Activated naive CD8-positive, alpha-beta T cell treated with anti-CD3 and anti-CD28 coated beads, Interleukin-2, amount 10 ng/mL, durations not matched to agents 7 days and 5 days (primary cell): ENCODE data around the gene PLK2. TPM values are rescaled to one million over a fixed set of nuclear protein-coding genes. Genes with fewer than 3 reads are reported as not detected.
A peak's percentile ranks its signal among the peaks of the same experiment; 100 is the strongest.

Experiments used
- ATAC-seq: fragments of 150-1000 bp; cut with Tn5 transposase; one replicate; pipeline ENCODE4 v1.10.0; 2021; ENCODE audit warnings: low read depth, moderate library complexity
- POLR2A ChIA-PET: fragments of 350-600 bp; sonication (Branson Sonifier 250); formaldehyde crosslinking; loops from one replicate; lab custom pipeline; 2021; ENCODE audit warnings: antibody characterized with exemption; lab: Charles Lee
- DNase-seq: peaks from one replicate; pipeline ENCODE4 v3.0.0; 2021
- H3K27ac Mint-ChIP-seq: one replicate; pipeline ENCODE4 v1.8.0; 2022; ENCODE audit warnings: mild to moderate bottlenecking, mixed read lengths
- H3K27me3 Mint-ChIP-seq: one replicate; pipeline ENCODE4 v1.8.0; 2022; ENCODE audit warnings: mild to moderate bottlenecking, moderate library complexity, mixed read lengths
- H3K36me3 Mint-ChIP-seq: one replicate; pipeline ENCODE4 v1.8.0; 2021; ENCODE audit warnings: mild to moderate bottlenecking, mixed read lengths
- H3K4me1 Mint-ChIP-seq: one replicate; pipeline ENCODE4 v1.8.0; 2021; ENCODE audit warnings: mixed read lengths
- H3K4me3 Mint-ChIP-seq: one replicate; pipeline ENCODE4 v1.8.0; 2022; ENCODE audit warnings: mild to moderate bottlenecking, moderate library complexity, mixed read lengths
- H3K9me3 Mint-ChIP-seq: one replicate; pipeline ENCODE4 v1.8.0; 2021; ENCODE audit warnings: mixed read lengths
- total RNA-seq, 2 experiments: library from RNA; stranded (reverse); gene quantifications; one replicate each; pipeline ENCODE4 v1.2.3, GENCODE V29; 2021

The PLK2 gene
- total RNA-seq: 1 to 10 TPM; 3.8 to 4.4 TPM

GRCh38 chr5:58460002-58460731 lies at the start of gene PLK2:
Gene PLK2, minus strand, starts transcription at chr5:58460086. Its CDS starts 127 bp downstream, at chr5:58459959.
- Mint-ChIP-seq H3K4me1 (peaks cover 11% of the 10 kb centered on the region), H3K27ac (peak within 1 kb of the TSS; percentile 67), H3K36me3 (peaks cover 2% of the 10 kb centered on the region), H3K9me3 (no peaks in the 10 kb centered on the region), H3K4me3 (peak within 1 kb of the TSS; percentile 81), H3K27me3 (peaks cover 33% of the 10 kb centered on the region)
- POLR2A ChIA-PET: no interaction called here
- DNase-seq (peak; percentile 92), ATAC-seq (peak; percentile 79)

- Mint-ChIP-seq H3K36me3 (no peaks in the 10 kb centered on the region), H3K4me3 (no peak overlapping the region), H3K9me3 (no peaks in the 10 kb centered on the region), H3K27ac (no peak overlapping the region), H3K4me1 (no peaks in the 10 kb centered on the region), H3K27me3 (no peaks in the 10 kb centered on the region)
- ATAC-seq (no peak), DNase-seq (no peak)
- POLR2A ChIA-PET: no interaction called here
Measured at GRCh38 chr5:58507715-58508114, 47.8 kb upstream of the PLK2 start.

- H3K4me3 Mint-ChIP-seq: no peak overlapping the region
- no peaks in the 10 kb centered on the region for H3K4me1 Mint-ChIP-seq
- H3K27me3 Mint-ChIP-seq: no peaks in the 10 kb centered on the region
- H3K27ac Mint-ChIP-seq: no peak overlapping the region
- ATAC-seq (no peak), DNase-seq (no peak)
- POLR2A ChIA-PET: no interaction called here
- no peaks in the 10 kb centered on the region for H3K9me3 Mint-ChIP-seq
- H3K36me3 Mint-ChIP-seq: no peaks in the 10 kb centered on the region
Measured at GRCh38 chr5:58505971-58506640, 46.2 kb upstream of the PLK2 start.

- no peak overlapping the region for H3K4me3 Mint-ChIP-seq
- no peaks in the 10 kb centered on the region for H3K4me1 Mint-ChIP-seq
- ATAC-seq (no peak), DNase-seq (no peak)
- no peaks in the 10 kb centered on the region for H3K36me3 Mint-ChIP-seq
- H3K27ac Mint-ChIP-seq: no peak overlapping the region
- no peaks in the 10 kb centered on the region for H3K9me3 Mint-ChIP-seq
- POLR2A ChIA-PET: no interaction called here
- H3K27me3 Mint-ChIP-seq: no peaks in the 10 kb centered on the region
Measured at GRCh38 chr5:58505502-58505901, 45.6 kb upstream of the PLK2 start.

GRCh38 chr5:58504766-58505165 lies 44.9 kb upstream of the PLK2 start:
- Mint-ChIP-seq H3K36me3 (no peaks in the 10 kb centered on the region), H3K4me3 (no peak overlapping the region), H3K9me3 (no peaks in the 10 kb centered on the region), H3K27me3 (no peaks in the 10 kb centered on the region), H3K4me1 (no peaks in the 10 kb centered on the region), H3K27ac (no peak overlapping the region)
- ATAC-seq (no peak), DNase-seq (no peak)
- POLR2A ChIA-PET: no interaction called here

- no peaks in the 10 kb centered on the region for H3K36me3 Mint-ChIP-seq
- no peak for DNase-seq
- POLR2A ChIA-PET: no interaction called here
- no peak overlapping the region for H3K27ac Mint-ChIP-seq
- no peaks in the 10 kb centered on the region for H3K4me1 Mint-ChIP-seq
- no peaks in the 10 kb centered on the region for H3K9me3 Mint-ChIP-seq
- ATAC-seq: no peak
- H3K4me3 Mint-ChIP-seq: no peak overlapping the region
- H3K27me3 Mint-ChIP-seq: no peaks in the 10 kb centered on the region
Measured at GRCh38 chr5:58503390-58504046, 43.6 kb upstream of the PLK2 start.

- DNase-seq (no peak), ATAC-seq (no peak)
- Mint-ChIP-seq H3K27me3 (peaks cover 2% of the 10 kb centered on the region), H3K36me3 (no peaks in the 10 kb centered on the region), H3K4me3 (no peak overlapping the region), H3K4me1 (no peaks in the 10 kb centered on the region), H3K9me3 (no peaks in the 10 kb centered on the region), H3K27ac (no peak overlapping the region)
- POLR2A ChIA-PET: no interaction called here
Measured at GRCh38 chr5:58501778-58502417, 42.0 kb upstream of the PLK2 start.

- Mint-ChIP-seq H3K36me3 (no peaks in the 10 kb centered on the region), H3K27ac (no peak overlapping the region), H3K9me3 (no peaks in the 10 kb centered on the region), H3K27me3 (peaks cover 2% of the 10 kb centered on the region), H3K4me3 (no peak overlapping the region), H3K4me1 (no peaks in the 10 kb centered on the region)
- POLR2A ChIA-PET: no interaction called here
- no peak for DNase-seq
- no peak for ATAC-seq
Measured at GRCh38 chr5:58499941-58500340, 40.1 kb upstream of the PLK2 start.

- peaks cover 2% of the 10 kb centered on the region for H3K27me3 Mint-ChIP-seq
- H3K9me3 Mint-ChIP-seq: no peaks in the 10 kb centered on the region
- ATAC-seq (no peak), DNase-seq (no peak)
- H3K4me3 Mint-ChIP-seq: no peak overlapping the region
- no peaks in the 10 kb centered on the region for H3K36me3 Mint-ChIP-seq
- H3K4me1 Mint-ChIP-seq: no peaks in the 10 kb centered on the region
- POLR2A ChIA-PET: no interaction called here
- H3K27ac Mint-ChIP-seq: no peak overlapping the region
Measured at GRCh38 chr5:58499231-58499630, 39.3 kb upstream of the PLK2 start.

GRCh38 chr5:58498340-58498942 lies 38.6 kb upstream of the PLK2 start:
- Mint-ChIP-seq H3K4me3 (no peak overlapping the region), H3K9me3 (no peaks in the 10 kb centered on the region), H3K27me3 (peaks cover 2% of the 10 kb centered on the region), H3K27ac (no peak overlapping the region), H3K36me3 (no peaks in the 10 kb centered on the region), H3K4me1 (no peaks in the 10 kb centered on the region)
- no peak for ATAC-seq
- POLR2A ChIA-PET: no interaction called here
- no peak for DNase-seq

- Mint-ChIP-seq H3K27ac (no peak overlapping the region), H3K4me3 (no peak overlapping the region), H3K9me3 (no peaks in the 10 kb centered on the region), H3K36me3 (no peaks in the 10 kb centered on the region), H3K27me3 (peaks cover 2% of the 10 kb centered on the region), H3K4me1 (no peaks in the 10 kb centered on the region)
- DNase-seq: no peak
- ATAC-seq: no peak
- POLR2A ChIA-PET: no interaction called here
Measured at GRCh38 chr5:58497921-58498320, 38.0 kb upstream of the PLK2 start.

GRCh38 chr5:58497386-58497785 lies 37.5 kb upstream of the PLK2 start:
- ATAC-seq (no peak), DNase-seq (no peak)
- no peak overlapping the region for H3K27ac Mint-ChIP-seq
- no peaks in the 10 kb centered on the region for H3K9me3 Mint-ChIP-seq
- peaks cover 2% of the 10 kb centered on the region for H3K27me3 Mint-ChIP-seq
- H3K4me1 Mint-ChIP-seq: no peaks in the 10 kb centered on the region
- H3K36me3 Mint-ChIP-seq: no peaks in the 10 kb centered on the region
- H3K4me3 Mint-ChIP-seq: no peak overlapping the region
- POLR2A ChIA-PET: no interaction called here

- no peaks in the 10 kb centered on the region for H3K4me1 Mint-ChIP-seq
- H3K27ac Mint-ChIP-seq: no peak overlapping the region
- DNase-seq (no peak), ATAC-seq (no peak)
- POLR2A ChIA-PET: no interaction called here
- peaks cover 3% of the 10 kb centered on the region for H3K27me3 Mint-ChIP-seq
- H3K4me3 Mint-ChIP-seq: no peak overlapping the region
- H3K9me3 Mint-ChIP-seq: no peaks in the 10 kb centered on the region
- no peaks in the 10 kb centered on the region for H3K36me3 Mint-ChIP-seq
Measured at GRCh38 chr5:58496488-58496887, 36.6 kb upstream of the PLK2 start.
